T-cell (primary cell): ENCODE data around the gene INTS11. TPM values are rescaled to one million over a fixed set of nuclear protein-coding genes. Genes with fewer than 3 reads are reported as not detected.

ENCODE experiments used
- ATAC-seq, 4 experiments: fragments of 200-7000 bp in 3 of 4; fragments of 150-1000 bp in 1 of 4; cut with Tn5 transposase; replicated peaks in 1 of 4; 1 replicate in 3 of 4; 2 replicates in 1 of 4; pipeline ENCODE4 v1.10.0; 2021; ENCODE audit warnings: moderate library complexity in 3 of 4, mild to moderate bottlenecking in 2 of 4, moderate number of reproducible peaks in 1 of 4
- CTCF ChIA-PET, 2 donors: fragments of 300-600 bp; sonication (Branson Sonifier 250); formaldehyde crosslinking; loops; one replicate each; lab custom pipeline; 2022; ENCODE audit warnings: antibody characterized with exemption in 2 of 2; lab: Charles Lee
- POLR2A ChIA-PET, 2 donors: fragments of 300-600 bp; sonication (Branson Sonifier 250); formaldehyde crosslinking; loops; one replicate each; lab custom pipeline; 2022; ENCODE audit warnings: antibody characterized with exemption in 2 of 2; lab: Charles Lee
- DNase-seq, 35 experiments: peaks; one replicate each; pipeline versions ENCODE4 v3.0.0 to v3.0.0-alpha.2; 2013 to 2023
- H3K27ac ChIP-seq: one replicate; pipeline ENCODE4 v1.5.1; 2013; ENCODE audit warnings: low read length
- H3K27me3 ChIP-seq, 2 experiments: replicated peaks in 1 of 2; 1 replicate in 1 of 2; 2 replicates in 1 of 2; pipeline versions ENCODE4 v1.6.1 to v1.7.0; 2013; ENCODE audit warnings: low read length in 1 of 2, mixed read lengths in 1 of 2; ENCODE audit not compliant: control insufficient read depth in 2 of 2, insufficient read depth in 2 of 2; ENCODE audit errors: extremely low read depth in 1 of 2
- H3K36me3 ChIP-seq, 2 donors: 1 replicate in 1 of 2; 2 replicates in 1 of 2; pipeline versions ENCODE4 v1.6.1 to v1.7.0; 2013; ENCODE audit warnings: low read length in 1 of 2; ENCODE audit not compliant: control insufficient read depth in 2 of 2, insufficient read depth in 1 of 2; ENCODE audit errors: extremely low read depth in 1 of 2
- H3K4me1 ChIP-seq, 2 experiments: 1 replicate in 1 of 2; 2 replicates in 1 of 2; pipeline versions ENCODE4 v1.6.1 to v1.7.0; 2013; ENCODE audit warnings: low read length in 2 of 2, mixed read lengths in 1 of 2; ENCODE audit not compliant: insufficient read depth in 2 of 2, control insufficient read depth in 1 of 2; ENCODE audit errors: extremely low read depth in 1 of 2
- H3K4me3 ChIP-seq, 2 donors: 1 replicate in 1 of 2; 2 replicates in 1 of 2; pipeline versions ENCODE4 v1.5.1 to v1.7.0; 2013; ENCODE audit warnings: mild to moderate bottlenecking in 2 of 2, low read length in 1 of 2, moderate library complexity in 1 of 2; ENCODE audit not compliant: control insufficient read depth in 1 of 2; ENCODE audit errors: extremely low read depth in 1 of 2
- H3K9me3 ChIP-seq: 2 replicates; pipeline ENCODE4 v1.7.0; 2013
- H3K27ac Mint-ChIP-seq, 2 donors: one replicate each; pipeline ENCODE4 v1.8.0; 2020 to 2021; ENCODE audit warnings: mild to moderate bottlenecking in 2 of 2, mixed read lengths in 2 of 2
- H3K27me3 Mint-ChIP-seq, 2 donors: one replicate each; pipeline ENCODE4 v1.8.0; 2021 to 2022; ENCODE audit warnings: mixed read lengths in 2 of 2
- H3K36me3 Mint-ChIP-seq: one replicate; pipeline ENCODE4 v1.8.0; 2021; ENCODE audit warnings: mixed read lengths
- H3K4me1 Mint-ChIP-seq, 3 donors: one replicate each; pipeline ENCODE4 v1.8.0; 2020 to 2022; ENCODE audit warnings: mixed read lengths in 3 of 3, mild to moderate bottlenecking in 1 of 3
- H3K4me3 Mint-ChIP-seq, 3 donors: one replicate each; pipeline ENCODE4 v1.8.0; 2020 to 2022; ENCODE audit warnings: mild to moderate bottlenecking in 3 of 3, mixed read lengths in 3 of 3, moderate library complexity in 3 of 3
- H3K9me3 Mint-ChIP-seq, 3 donors: one replicate each; pipeline ENCODE4 v1.8.0; 2020 to 2022; ENCODE audit warnings: mixed read lengths in 3 of 3
- WGBS: methylation state at CpG from one replicate; pipeline ENCODE4 v1.1.5; 2013; ENCODE audit warnings: missing lambda C conversion rate; ENCODE audit not compliant: insufficient coverage; 5-methylcytosine and 5-hydroxymethylcytosine counted together
- total RNA-seq, 35 experiments: library from RNA in 6 of 35; stranded (reverse) in 6 of 35; fragments of 120-200 nt in 1 of 35; gene quantifications; one replicate each; pipeline versions ENCODE4 v1.2.1 to v1.2.4 and lab custom pipeline; 2013 to 2026

The INTS11 gene
- total RNA-seq, 5 donors from 2014 or later (not counting 1 experiment from before 2014, with no cell fraction given) = 161 to 200 (median 182) TPM

GRCh38 chr1:1348420-1349255 is 24.2 kb upstream of the INTS11 start:
- Histone ChIP-seq H3K4me3 (peak overlapping the region; percentile 56 to 68), H3K27me3 (peaks cover 0 to 24% of the 10 kb centered on the region in 2 experiments), H3K27ac (no peak overlapping the region), H3K36me3 (no peaks in the 10 kb centered on the region), H3K9me3 (no peaks in the 10 kb centered on the region), H3K4me1 (peaks cover 2 to 61% of the 10 kb centered on the region in 2 experiments)
- DNase-seq (no peak), ATAC-seq (peak; percentile 37 to 52 (median 41))
- Mint-ChIP-seq H3K36me3 (no peaks in the 10 kb centered on the region), H3K27ac (peak overlapping the region in 1 of 2 donors; percentile 28), H3K9me3 (no peaks in the 10 kb centered on the region), H3K27me3 (peaks cover 7 to 14% of the 10 kb centered on the region in 2 donors), H3K4me3 (peak overlapping the region; percentile 66 to 76 (median 73)), H3K4me1 (peaks cover 26 to 37% (median 28%) of the 10 kb centered on the region in 3 donors)
- ChIA-PET POLR2A (no interaction called here), CTCF (interaction anchor here in 1 of 2 donors (1.0 to 1.3 kb wide), 2 partner anchors 22 to 27 kb away, joined by 3 to 4 read pairs; partner anchors contain the start of gene AURKAIP1)
- WGBS = under 1% methylated on average over 109 of the region's 109 CpGs

GRCh38 chr1:1347663-1348419 is 23.4 kb upstream of the INTS11 start:
- ATAC-seq (no peak), DNase-seq (no peak)
- Mint-ChIP-seq H3K9me3 (no peaks in the 10 kb centered on the region), H3K4me3 (peak overlapping the region; percentile 66 to 76 (median 73)), H3K27me3 (peaks cover 7 to 9% of the 10 kb centered on the region in 2 donors), H3K36me3 (no peaks in the 10 kb centered on the region), H3K4me1 (peaks cover 26 to 32% (median 26%) of the 10 kb centered on the region in 3 donors), H3K27ac (peak overlapping the region in 1 of 2 donors; percentile 28)
- no peak overlapping the region for H3K27ac ChIP-seq
- no peaks in the 10 kb centered on the region for H3K36me3 ChIP-seq
- CTCF ChIA-PET = interaction anchor here in 1 of 2 donors (1.0 to 1.3 kb wide), 2 partner anchors 23 to 27 kb away, joined by 3 to 4 read pairs; partner anchors contain the start of gene AURKAIP1
- peak overlapping the region; percentile 40 to 68 for H3K4me3 ChIP-seq
- H3K9me3 ChIP-seq = no peaks in the 10 kb centered on the region
- POLR2A ChIA-PET = no interaction called here
- 82% methylated on average over 21 of the region's 26 CpGs for WGBS
- H3K4me1 ChIP-seq = peaks cover 2 to 58% of the 10 kb centered on the region in 2 experiments
- peaks cover 0 to 16% of the 10 kb centered on the region in 2 experiments for H3K27me3 ChIP-seq

GRCh38 chr1:1347026-1347595 is 22.7 kb upstream of the INTS11 start:
- DNase-seq = no peak
- Histone ChIP-seq H3K4me1 (peaks cover 2 to 53% of the 10 kb centered on the region in 2 experiments), H3K27me3 (peaks cover 0 to 9% of the 10 kb centered on the region in 2 experiments), H3K4me3 (no peak overlapping the region), H3K36me3 (no peaks in the 10 kb centered on the region), H3K9me3 (no peaks in the 10 kb centered on the region), H3K27ac (no peak overlapping the region)
- no peak for ATAC-seq
- Mint-ChIP-seq H3K27ac (no peak overlapping the region), H3K4me1 (peaks cover 19 to 24% (median 21%) of the 10 kb centered on the region in 3 donors), H3K9me3 (no peaks in the 10 kb centered on the region), H3K4me3 (peak overlapping the region; percentile 66 to 76 (median 73)), H3K36me3 (no peaks in the 10 kb centered on the region), H3K27me3 (peaks cover 0 to 1% of the 10 kb centered on the region in 2 donors)
- WGBS = 96% methylated on average over 9 of the region's 10 CpGs
- POLR2A ChIA-PET = no interaction called here
- CTCF ChIA-PET = no interaction called here

DNA sequence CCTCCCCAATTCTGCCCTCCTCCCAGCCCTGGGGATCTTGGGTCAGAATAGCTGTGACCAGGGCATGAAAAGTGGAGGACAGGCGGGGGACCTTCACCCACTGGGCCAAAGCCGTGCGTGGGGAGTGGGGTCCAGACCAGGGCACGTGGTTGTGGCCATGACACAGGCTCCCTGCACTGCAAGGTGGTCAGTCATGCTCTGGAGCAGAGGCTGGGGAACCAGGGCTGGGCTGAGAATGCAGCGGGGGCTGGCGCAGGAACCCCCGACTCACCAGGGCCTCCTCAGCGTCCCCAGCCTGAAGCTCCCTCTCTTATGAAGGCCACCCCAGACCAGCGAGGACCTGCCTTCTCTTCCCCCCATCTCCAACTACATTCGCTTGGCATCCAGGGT is 22.0 kb upstream of the INTS11 start:
- Histone ChIP-seq H3K27me3 (peaks cover 0 to 2% of the 10 kb centered on the region in 2 experiments), H3K27ac (no peak overlapping the region), H3K9me3 (no peaks in the 10 kb centered on the region), H3K4me1 (peaks cover 2 to 47% of the 10 kb centered on the region in 2 experiments), H3K4me3 (no peak overlapping the region), H3K36me3 (peaks cover 0 to 4% of the 10 kb centered on the region in 2 donors)
- H3K4me3 Mint-ChIP-seq = peak overlapping the region in 2 of 3 donors; percentile 66 to 73
- H3K36me3 Mint-ChIP-seq = no peaks in the 10 kb centered on the region
- no peaks in the 10 kb centered on the region for H3K9me3 Mint-ChIP-seq
- H3K4me1 Mint-ChIP-seq = peaks cover 17 to 23% (median 20%) of the 10 kb centered on the region in 3 donors
- DNase-seq (no peak), ATAC-seq (no peak)
- ChIA-PET CTCF (no interaction called here), POLR2A (no interaction called here)
- 98% methylated on average over 10 of the region's 10 CpGs for WGBS
- no peak overlapping the region for H3K27ac Mint-ChIP-seq
- no peaks in the 10 kb centered on the region for H3K27me3 Mint-ChIP-seq

DNA sequence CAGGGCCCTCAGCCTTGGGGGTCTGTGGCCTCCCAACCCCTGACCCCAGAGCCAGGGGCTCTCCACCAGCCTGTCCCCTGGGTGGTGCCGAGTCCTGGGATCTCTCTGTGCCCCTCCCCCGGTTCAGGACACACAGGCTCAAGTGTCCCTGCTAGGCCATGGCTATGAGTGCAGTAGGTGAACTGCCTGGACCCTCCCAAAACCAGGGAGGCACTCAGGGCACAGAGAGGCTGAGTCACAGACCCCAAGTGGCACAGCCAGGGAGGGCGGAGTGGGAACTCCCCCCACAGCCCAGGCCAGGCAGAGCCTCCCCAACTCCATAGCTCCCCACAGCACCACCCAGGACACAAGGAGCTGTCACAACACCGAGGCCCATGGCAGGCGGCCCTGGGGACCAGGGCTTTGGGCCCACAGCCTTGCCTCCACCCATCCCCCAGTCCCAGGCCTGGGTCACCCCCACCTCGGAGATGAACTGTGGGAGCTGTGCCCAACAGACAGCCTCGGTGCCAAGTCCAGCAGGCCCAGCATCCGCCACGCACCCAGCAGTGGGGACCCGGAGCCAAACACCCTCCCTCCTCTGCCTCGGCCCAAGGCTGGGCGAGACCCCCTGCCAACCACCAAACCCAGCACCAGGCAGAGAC is 21.5 kb upstream of the INTS11 start:
- no peak overlapping the region for H3K4me3 Mint-ChIP-seq
- no peak overlapping the region for H3K27ac Mint-ChIP-seq
- ChIA-PET POLR2A (no interaction called here), CTCF (no interaction called here)
- H3K36me3 Mint-ChIP-seq = peaks cover 4% of the 10 kb centered on the region
- Histone ChIP-seq H3K4me1 (peaks cover 2 to 44% of the 10 kb centered on the region in 2 experiments), H3K36me3 (peaks cover 0 to 6% of the 10 kb centered on the region in 2 donors), H3K4me3 (no peak overlapping the region), H3K27ac (no peak overlapping the region), H3K9me3 (no peaks in the 10 kb centered on the region), H3K27me3 (no peaks in the 10 kb centered on the region)
- no peaks in the 10 kb centered on the region for H3K9me3 Mint-ChIP-seq
- DNase-seq = no peak
- no peaks in the 10 kb centered on the region for H3K27me3 Mint-ChIP-seq
- WGBS = 91% methylated on average over 7 of the region's 12 CpGs
- ATAC-seq = no peak
- peaks cover 17 to 23% (median 20%) of the 10 kb centered on the region in 3 donors for H3K4me1 Mint-ChIP-seq
